ENCODE data around the gene LONP2.
"Not testable (repeated sequence)": the region's sequence is repeated elsewhere in the genome, so short reads cannot be mapped to it uniquely, and the experiment has no call there.

LONP2 gene

GRCh38 chr16:48235556-48236136 is 8.5 kb upstream of the LONP2 start:
- no peak for DNase-seq
- intact Hi-C loops (cut with DNase I), result no loop called here

GRCh38 chr16:48236286-48236685 is 7.8 kb upstream of the LONP2 start:
- no peak for DNase-seq
- intact Hi-C loops (cut with DNase I), result no loop called here

DNA sequence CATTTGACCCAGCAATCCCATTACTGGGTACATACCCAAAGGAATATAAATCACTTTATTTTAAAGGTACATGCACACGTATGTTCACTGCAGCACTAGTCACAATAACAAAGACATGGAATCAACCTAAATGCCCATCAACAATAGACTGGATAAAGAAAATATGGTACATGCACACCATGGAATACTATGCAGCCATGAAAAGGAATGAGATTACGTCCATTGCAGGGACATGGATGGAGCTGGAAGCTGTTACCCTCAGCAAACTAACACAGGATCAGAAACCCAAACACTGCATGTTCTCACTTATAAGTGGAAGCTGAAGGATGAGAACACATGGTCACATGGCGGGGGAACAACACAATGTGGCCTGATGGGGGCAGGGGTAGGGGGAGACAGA is 4.0 kb upstream of the LONP2 start:
- intact Hi-C loops (cut with DNase I), result loop anchor here (5.0 kb wide), 1 partner anchor 37 kb away; no protein-coding TSS in a partner anchor
- not testable (repeated sequence) for DNase-seq

- intact Hi-C loops (cut with DNase I), result loop anchor here (5.0 kb wide), 2 partner anchors 32 to 362 kb away; no protein-coding TSS in a partner anchor
- DNase-seq, result no peak
Observed at GRCh38 chr16:48244863-48245195, 729 bp downstream of the LONP2 start.

DNA sequence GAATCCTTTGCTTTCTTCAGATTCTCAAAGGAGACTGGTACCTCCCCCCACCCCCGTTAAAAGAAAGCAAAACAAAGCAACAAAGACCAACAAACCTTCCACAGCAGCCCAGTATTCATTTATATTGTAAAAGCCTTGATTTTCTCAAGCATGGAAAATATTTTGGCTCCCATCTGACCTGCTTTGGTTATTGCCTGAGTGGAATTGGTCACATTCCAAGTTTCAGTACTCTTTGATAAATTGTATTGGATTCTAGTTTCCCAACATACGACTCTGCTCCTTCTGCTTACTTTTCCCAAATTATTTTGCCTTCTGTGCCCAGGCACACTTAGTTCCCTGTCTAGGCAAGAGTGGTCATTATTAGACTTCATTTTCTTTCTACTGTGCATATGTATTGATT is 2.0 kb downstream of the LONP2 start:
- no peak for DNase-seq

DNA sequence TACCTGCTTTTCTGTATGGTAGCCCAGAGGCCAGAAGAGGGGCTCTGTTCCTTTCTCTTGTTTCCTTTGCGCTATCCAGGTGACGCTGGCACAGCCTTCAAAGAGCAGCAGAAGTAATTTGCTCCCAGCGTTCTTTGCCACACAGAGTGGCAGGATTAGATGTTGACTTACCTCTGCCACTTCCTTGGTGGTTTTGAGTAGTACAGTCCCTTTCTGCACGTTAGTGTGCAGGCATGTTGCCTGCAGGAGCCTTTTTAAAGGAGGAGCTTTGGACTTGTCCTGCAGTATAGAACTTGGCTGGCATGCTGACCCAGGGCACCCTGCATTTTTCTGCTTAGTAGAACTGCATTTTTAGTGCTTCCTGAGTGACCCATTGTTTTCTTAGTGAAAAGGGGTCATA is 3.2 kb downstream of the LONP2 start, which contains the start of gene ABCC11:
TSS of gene ABCC11 (minus strand) at position 229 of the 400 bp plus-strand sequence. CDS start 15,618 bp downstream, outside the sequence.
- intact Hi-C loops (cut with DNase I), result loop anchor here (5.0 kb wide), 1 partner anchor 360 kb away; no protein-coding TSS in a partner anchor
- DNase-seq, result no peak

More for the DNA sequence above, 2.0 kb downstream of the LONP2 start:
- intact Hi-C loops (cut with DNase I), result loop anchor here (5.0 kb wide), 1 partner anchor 361 kb away; no protein-coding TSS in a partner anchor

- intact Hi-C loops (cut with DNase I), result no loop called here
- DNase-seq, result no peak
Observed at GRCh38 chr16:48250520-48251278, 6.6 kb downstream of the LONP2 start.

- intact Hi-C loops (cut with DNase I), result no loop called here
- DNase-seq, result no peak
Observed at GRCh38 chr16:48252013-48252412, 7.9 kb downstream of the LONP2 start.

DNA sequence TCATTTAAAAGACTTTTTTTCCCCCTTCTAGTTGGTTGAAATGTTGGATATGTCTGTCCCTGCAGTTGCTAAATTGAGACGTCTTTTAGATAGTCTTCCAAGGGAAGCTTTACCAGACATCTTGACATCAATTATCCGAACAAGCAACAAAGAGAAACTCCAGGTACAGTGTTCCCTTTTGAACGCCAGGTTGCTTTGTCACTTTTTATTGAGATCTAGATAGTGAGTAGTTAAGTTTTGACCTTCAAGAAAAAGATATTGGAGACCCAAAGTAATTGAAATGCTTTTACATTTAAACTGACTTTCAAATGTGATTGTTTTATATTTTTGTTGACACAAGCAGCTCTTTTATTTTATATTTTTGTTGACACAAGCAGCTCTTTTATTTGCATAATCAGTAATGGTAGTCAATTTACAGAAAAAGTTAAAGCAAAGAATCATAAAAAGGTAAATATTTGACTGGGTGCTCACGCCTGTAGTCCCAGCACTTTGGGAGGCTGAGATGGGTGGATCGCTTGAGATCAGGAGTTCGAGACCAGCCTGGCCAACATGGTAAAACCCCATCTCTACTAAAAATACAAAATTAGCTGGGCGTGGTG is 12.6 kb downstream of the LONP2 start:
- intact Hi-C loops (cut with DNase I), result no loop called here
- no peak for DNase-seq

DNA sequence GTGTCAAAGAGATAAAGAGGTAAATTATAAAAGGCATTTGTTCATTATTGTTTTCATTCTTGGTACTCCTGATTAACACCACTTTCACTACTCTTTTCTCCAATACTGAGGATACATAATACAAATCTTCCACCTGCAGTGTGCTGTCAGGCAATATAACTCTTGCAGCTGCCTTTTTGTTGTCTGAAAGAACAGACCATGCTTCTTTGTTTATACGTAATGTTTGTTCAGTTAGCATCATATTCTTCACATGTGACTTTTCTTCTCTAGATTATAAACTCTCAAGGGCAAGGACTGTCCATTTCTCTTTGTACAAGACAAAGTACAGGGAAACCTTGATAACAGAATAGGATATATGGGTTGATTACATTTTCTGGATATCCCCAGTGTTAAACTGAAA is 17.5 kb downstream of the LONP2 start:
- no peak for DNase-seq
- intact Hi-C loops (cut with DNase I), result no loop called here

GRCh38 chr16:48262631-48263030 is 18.5 kb downstream of the LONP2 start:
- DNase-seq, result no peak
- intact Hi-C loops (cut with DNase I), result no loop called here

GRCh38 chr16:48269011-48269410 is 24.9 kb downstream of the LONP2 start:
- intact Hi-C loops (cut with DNase I), result no loop called here
- DNase-seq, result no peak

GRCh38 chr16:48271728-48272127 is 27.6 kb downstream of the LONP2 start:
- intact Hi-C loops (cut with DNase I), result loop anchor here (10.0 kb wide), 1 partner anchor 93 kb away; no protein-coding TSS in a partner anchor
- no peak for DNase-seq

- intact Hi-C loops (cut with DNase I), result loop anchor here (10.0 kb wide), 1 partner anchor 92 kb away; no protein-coding TSS in a partner anchor
- DNase-seq, result peak in 3 of 10 donors; percentile 9 to 30 (median 23)
Observed at GRCh38 chr16:48272837-48273421, 28.8 kb downstream of the LONP2 start.

DNA sequence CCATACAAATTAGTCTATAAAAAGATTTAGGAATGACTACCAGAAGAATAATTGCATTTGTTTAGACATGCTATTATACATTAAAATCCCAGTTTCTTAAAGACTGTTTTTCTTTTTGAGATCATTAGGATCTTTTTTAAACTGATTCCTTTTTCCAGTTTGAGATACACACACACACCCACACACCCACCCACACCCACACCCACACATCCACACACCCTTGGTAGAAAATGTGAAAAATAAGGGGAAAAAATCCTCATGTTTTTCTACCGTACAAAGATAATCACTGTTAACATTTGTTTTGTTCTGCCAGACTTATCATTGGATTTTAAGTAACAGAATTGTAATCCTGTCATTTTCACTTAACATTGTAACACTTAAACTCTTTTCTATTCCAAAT is 30.4 kb downstream of the LONP2 start:
- no peak for DNase-seq
- intact Hi-C loops (cut with DNase I), result loop anchor here (10.0 kb wide), 1 partner anchor 90 kb away; no protein-coding TSS in a partner anchor

- intact Hi-C loops (cut with DNase I), result loop anchor here (5.0 to 10.0 kb wide), 3 partner anchors 34 to 266 kb away; partner anchors contain the start of gene LONP2
- DNase-seq, result peak in 1 of 10 donors; percentile 16
Observed at GRCh38 chr16:48276102-48276501, 32.0 kb downstream of the LONP2 start.

- intact Hi-C loops (cut with DNase I), result loop anchor here (5.0 to 10.0 kb wide), 3 partner anchors 35 to 265 kb away; partner anchors contain the start of gene LONP2
- peak in 3 of 10 donors; percentile 14 to 82 (median 74) for DNase-seq
Observed at GRCh38 chr16:48277158-48277557, 33.1 kb downstream of the LONP2 start.

DNA sequence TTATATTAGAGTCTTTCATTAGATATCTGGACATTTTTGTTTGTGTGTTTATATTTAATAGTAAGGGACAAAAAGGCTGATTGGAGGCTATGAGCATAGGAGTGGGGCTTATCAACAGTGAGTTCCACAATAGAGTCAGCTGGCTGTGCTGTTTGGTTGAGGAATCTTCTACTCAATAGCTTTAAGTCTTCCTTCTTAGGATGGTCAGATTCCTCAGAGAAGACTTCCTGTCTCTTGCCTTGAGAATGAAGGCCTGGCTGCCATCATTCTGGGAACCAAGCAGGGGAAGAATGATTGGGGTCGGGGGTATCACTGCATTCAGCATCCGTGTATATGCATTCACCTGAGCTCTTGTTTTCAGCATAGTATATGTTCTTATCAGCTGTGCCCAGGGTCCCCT is 35.1 kb downstream of the LONP2 start:
- DNase-seq, result no peak
- intact Hi-C loops (cut with DNase I), result loop anchor here (5.0 to 10.0 kb wide), 3 partner anchors 37 to 263 kb away; partner anchors contain the start of gene LONP2

DNA sequence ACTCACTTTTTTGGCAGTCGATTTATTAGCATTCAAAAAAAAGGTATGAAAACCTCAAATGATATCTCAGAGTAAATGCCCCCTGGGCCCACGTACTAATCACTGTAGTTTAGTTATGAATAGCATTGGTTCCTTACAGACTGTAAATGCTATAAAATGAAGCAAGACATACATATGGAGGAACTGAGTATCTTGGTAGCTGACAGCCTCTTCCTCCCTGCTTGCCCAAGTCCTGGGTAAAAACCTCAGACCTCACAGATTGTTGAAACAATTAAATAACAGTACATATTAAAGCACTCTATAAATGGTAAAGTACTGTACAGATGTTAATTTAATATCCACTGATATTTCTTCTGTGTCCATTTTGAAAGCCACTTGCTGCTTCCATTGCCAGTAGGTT is 36.4 kb downstream of the LONP2 start:
- intact Hi-C loops (cut with DNase I), result no loop called here
- DNase-seq, result no peak

DNA sequence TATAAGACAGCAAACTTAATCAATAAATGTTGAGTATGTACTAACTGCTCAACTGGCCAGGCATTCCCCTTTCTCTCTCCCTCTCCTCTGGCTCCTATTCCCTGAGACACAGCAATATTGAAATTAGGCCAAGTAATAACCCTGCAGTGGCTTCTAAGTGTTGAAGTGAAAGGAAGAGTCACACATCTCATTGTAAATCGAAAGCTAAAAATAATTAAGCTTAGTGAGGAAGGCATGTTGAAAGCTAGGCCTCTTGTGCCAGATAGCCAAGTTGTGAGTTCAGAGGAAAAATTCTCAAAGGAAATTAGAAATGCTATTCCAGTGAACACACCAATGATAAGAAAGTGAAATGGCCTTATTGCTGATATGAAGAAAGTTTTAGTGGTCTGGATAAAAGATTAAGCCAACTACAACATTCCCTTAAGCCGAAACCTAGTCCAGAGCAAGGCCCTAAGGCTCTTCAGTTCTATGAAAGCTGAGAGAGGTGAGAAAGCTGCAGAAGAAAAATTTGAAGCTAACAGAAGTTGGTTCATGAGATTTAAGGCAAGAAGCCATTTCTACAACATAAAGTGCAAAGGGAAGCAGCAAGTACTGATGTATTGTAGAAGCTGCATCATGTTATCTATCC is 38.6 kb downstream of the LONP2 start:
- intact Hi-C loops (cut with DNase I), result no loop called here
- DNase-seq, result no peak

All from posterior cingulate gyrus (tissue), 11 donors.